ENCODE results near the gene PIR.

The PIR gene

GRCh38 chrX:15343075-15343476, 150.1 kb downstream of the PIR start:
- no peak for TF ChIP-seq CTCF (IDR thresholded peaks at IDR 0.05)
- Histone ChIP-seq H3K36me3 (no peaks in the 10 kb centered on the region), H3K27me3 (peaks cover 7% of the 10 kb centered on the region), H3K27ac (no peak overlapping the region), H3K4me3 (ENCODE audit: low read depth in 1 of 2, low read length in 1 of 2) (no peak overlapping the region), H3K9me3 (no peaks in the 10 kb centered on the region), H3K4me1 (ENCODE audit: control insufficient read depth in 1 of 2, insufficient read depth in 1 of 2, low read depth in 1 of 2, low read length in 1 of 2) (no peaks in the 10 kb centered on the region)

- Histone ChIP-seq H3K9me3 (no peaks in the 10 kb centered on the region), H3K27ac (no peak overlapping the region), H3K27me3 (peaks cover 14% of the 10 kb centered on the region), H3K36me3 (no peaks in the 10 kb centered on the region), H3K4me1 (ENCODE audit: control insufficient read depth in 1 of 2, insufficient read depth in 1 of 2, low read depth in 1 of 2, low read length in 1 of 2) (peaks cover 3 to 4% of the 10 kb centered on the region in 2 experiments), H3K4me3 (ENCODE audit: low read depth in 1 of 2, low read length in 1 of 2) (no peak overlapping the region)
- TF ChIP-seq CTCF (IDR thresholded peaks at IDR 0.05): no peak
These were observed 152.3 kb downstream of the PIR start for GRCh38 chrX:15340867-15341266.

- peak overlapping the region; percentile 65 to 82 for H3K4me3 ChIP-seq (ENCODE audit: low read depth in 1 of 2, low read length in 1 of 2)
- H3K36me3 ChIP-seq: peaks cover 8% of the 10 kb centered on the region
- no peak for TF ChIP-seq CTCF (IDR thresholded peaks at IDR 0.05)
- H3K27me3 ChIP-seq: peaks cover 14% of the 10 kb centered on the region
- peaks cover 11 to 14% of the 10 kb centered on the region in 2 experiments for H3K4me1 ChIP-seq (ENCODE audit: control insufficient read depth in 1 of 2, insufficient read depth in 1 of 2, low read depth in 1 of 2, low read length in 1 of 2)
- H3K9me3 ChIP-seq: no peaks in the 10 kb centered on the region
- H3K27ac ChIP-seq: peak overlapping the region; percentile 81
These were observed 157.1 kb downstream of the PIR start for GRCh38 chrX:15336023-15336413.

- peaks cover 11 to 14% of the 10 kb centered on the region in 2 experiments for H3K4me1 ChIP-seq (ENCODE audit: control insufficient read depth in 1 of 2, insufficient read depth in 1 of 2, low read depth in 1 of 2, low read length in 1 of 2)
- peaks cover 14% of the 10 kb centered on the region for H3K27me3 ChIP-seq
- peak within 1 kb of the TSS; percentile 81 for H3K27ac ChIP-seq
- H3K9me3 ChIP-seq: no peaks in the 10 kb centered on the region
- TF ChIP-seq CTCF (IDR thresholded peaks at IDR 0.05): no peak
- H3K36me3 ChIP-seq: peaks cover 11% of the 10 kb centered on the region
- H3K4me3 ChIP-seq (ENCODE audit: low read depth in 1 of 2, low read length in 1 of 2): peak within 1 kb of the TSS; percentile 65 to 82
These were observed 157.8 kb downstream of the PIR start, which contains the start of gene PIGA for GRCh38 chrX:15335135-15336022. Gene PIGA, minus strand, starts transcription at chrX:15335523. Its CDS starts 3,593 bp downstream, at chrX:15331930.

Measured in neutrophil (primary cell).